HG02610 (cell line): Measurements from ENCODE around the gene TRIP6.

Source experiments
- ATAC-seq: cut with Tn5 transposase; IDR thresholded peaks from one replicate; pipeline ENCODE4 v1.9.1; 2021; ENCODE audit warnings: mild to moderate bottlenecking, moderate library complexity; ENCODE audit not compliant: unreplicated experiment

Gene TRIP6, protein sequence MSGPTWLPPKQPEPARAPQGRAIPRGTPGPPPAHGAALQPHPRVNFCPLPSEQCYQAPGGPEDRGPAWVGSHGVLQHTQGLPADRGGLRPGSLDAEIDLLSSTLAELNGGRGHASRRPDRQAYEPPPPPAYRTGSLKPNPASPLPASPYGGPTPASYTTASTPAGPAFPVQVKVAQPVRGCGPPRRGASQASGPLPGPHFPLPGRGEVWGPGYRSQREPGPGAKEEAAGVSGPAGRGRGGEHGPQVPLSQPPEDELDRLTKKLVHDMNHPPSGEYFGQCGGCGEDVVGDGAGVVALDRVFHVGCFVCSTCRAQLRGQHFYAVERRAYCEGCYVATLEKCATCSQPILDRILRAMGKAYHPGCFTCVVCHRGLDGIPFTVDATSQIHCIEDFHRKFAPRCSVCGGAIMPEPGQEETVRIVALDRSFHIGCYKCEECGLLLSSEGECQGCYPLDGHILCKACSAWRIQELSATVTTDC

DNA sequence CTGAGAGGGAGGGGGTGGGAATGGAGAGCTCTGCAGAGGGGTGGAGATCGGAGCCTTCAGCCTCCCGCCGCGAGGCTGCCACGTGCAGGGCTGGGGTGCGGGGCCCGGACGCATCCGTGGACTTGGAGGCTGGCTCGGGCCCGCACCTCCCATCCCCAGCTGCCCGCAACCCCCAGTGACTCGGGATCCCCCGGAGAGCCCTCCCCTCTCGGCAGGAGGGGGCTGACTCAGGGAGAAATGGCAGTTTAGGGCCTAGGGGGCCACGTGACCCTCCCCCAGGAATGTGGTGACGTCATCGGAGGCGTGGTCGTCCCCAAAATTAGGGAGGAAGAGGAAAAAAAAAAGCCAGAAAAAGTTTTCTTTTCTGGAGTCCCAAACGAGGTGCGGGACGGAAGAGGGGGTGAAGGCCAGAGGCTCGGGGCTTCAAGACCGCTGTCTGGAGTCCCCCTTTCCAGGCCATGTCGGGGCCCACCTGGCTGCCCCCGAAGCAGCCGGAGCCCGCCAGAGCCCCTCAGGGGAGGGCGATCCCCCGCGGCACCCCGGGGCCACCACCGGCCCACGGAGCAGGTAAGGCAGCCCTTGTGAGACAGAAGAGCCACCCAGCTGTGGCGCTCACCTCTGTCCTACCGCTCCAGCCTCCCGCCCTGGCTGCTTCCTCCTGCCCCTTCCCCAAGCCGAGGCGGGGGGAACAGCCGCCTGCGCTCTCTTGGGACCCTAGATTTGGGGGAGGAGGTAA lies at the start of gene TRIP6:
TRIP6 (plus strand) TSS at position 348 of the 736 bp plus-strand sequence; CDS start at position 459, 111 bp downstream.
- peak; percentile 47 for ATAC-seq

DNA sequence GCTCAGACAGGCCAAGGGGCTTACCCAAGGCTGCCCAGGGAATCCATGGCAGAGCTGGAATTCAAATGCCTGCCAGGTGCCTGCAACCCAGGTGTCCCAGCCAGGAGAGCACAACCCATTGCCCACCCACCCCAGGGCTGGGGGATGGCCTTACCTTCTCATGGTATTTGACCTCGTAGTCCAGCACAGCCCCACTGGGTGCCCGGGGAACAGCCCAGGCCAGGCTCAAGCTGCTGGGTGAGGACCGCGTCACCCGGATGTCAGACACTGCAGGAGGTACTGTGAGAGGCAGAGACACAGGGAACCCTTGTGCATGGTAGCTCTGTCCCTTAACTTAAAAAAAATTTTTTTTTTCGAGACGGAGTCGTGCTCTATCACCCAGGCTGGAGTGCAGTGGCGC lies 48.8 kb upstream of the TRIP6 start:
- no peak for ATAC-seq

DNA sequence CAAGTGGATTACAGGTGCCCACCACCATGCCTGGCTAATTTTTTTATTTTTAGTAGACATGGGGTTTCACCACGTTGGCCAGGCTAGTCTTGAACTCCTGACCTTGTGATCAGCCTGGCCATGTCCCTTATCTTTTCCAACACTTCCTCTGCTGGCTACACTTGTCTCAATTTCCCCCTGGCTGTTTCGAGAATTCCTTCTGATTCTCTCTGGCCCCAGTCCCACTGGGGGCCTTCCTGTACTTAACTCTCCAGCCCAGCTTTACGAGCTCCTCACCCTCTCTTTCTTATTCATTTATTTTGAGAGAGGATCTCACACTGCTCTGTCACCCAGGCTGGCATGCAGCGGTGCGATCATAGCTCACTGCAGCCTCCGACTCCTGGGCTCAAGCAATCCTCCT lies 48.4 kb upstream of the TRIP6 start:
- no peak for ATAC-seq

DNA sequence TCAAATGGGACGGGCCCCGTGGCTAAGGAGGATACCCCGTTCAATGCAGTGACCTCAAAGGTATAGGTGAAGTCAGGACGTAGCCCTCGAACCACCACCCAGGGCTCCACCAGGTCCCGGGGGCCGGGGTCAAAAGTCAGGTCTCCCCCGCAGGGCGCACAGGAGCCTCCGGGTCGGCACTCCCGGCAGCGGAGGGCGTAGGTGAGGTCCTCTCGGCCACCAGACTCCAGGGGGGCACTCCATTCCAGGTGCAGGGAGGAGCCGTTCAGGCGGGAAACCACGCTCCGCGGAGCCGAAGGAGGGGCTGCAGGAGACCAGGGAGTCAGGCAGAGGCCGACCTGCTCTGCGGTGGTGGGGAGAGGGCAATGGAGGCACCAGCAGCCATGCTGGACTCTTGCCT lies 47.6 kb upstream of the TRIP6 start:
- ATAC-seq, result no peak

DNA sequence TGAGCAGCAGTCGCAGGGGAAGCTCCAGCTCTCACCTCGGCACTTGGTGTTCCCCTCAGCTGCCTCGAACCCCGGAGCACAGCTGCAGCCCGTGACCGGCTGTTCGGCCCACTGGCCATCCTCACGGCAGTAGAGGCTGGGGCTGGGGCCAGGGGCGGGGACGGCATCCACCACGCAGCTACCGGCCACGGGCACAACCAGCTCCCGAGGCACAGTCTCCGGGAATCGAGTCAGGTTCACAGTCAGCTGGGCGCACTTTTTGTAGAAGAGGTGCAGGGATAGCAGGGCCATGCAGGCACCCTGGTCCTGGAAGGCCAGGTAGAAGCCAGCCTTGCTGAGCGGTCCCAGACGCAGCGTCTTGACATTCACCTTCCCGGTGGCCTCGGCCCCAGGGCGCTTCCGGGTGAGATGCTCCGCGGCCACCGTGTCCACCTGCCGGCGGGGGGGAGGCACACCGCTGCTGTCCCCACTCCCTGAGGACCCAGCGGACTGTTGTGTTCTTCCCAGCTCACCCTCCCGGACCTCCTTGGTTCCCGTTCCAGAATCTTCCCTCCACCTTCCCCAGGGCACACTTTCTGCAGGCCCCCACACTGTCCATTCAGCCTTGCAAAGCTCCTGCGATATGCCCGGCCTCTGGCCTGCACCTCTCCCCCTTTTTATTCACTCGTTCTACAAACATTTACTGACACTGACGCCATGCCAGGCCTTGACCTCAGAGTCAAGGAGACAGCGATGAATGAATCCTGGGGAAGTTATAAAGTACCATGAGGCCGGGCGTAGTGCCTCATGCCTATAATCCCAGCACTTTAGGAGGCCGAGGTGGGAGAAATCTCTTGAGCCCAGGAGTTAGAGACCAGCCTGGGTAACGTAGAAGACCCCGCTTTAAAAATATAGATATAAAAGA lies 44.7 kb upstream of the TRIP6 start:
- ATAC-seq, result no peak

DNA sequence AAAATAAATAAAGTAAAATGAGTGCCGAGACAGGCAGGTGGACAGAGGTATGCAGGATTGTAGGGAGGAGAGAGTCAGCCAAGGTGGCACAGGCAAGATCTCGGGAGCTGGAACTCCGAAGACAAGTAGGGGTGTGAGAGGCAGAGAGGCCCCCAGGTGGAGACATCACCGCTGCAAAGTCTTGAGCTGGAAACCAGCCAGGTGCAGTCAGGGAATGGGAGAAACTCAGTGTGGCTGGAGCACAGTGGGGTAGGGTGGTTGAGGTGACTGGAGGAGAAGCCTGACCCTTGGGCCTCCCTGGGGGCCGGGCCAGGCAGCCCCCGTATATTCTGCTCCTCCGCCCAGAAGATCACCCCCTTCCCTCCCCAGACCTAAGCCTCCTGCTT lies 44.1 kb upstream of the TRIP6 start:
- no peak for ATAC-seq

DNA sequence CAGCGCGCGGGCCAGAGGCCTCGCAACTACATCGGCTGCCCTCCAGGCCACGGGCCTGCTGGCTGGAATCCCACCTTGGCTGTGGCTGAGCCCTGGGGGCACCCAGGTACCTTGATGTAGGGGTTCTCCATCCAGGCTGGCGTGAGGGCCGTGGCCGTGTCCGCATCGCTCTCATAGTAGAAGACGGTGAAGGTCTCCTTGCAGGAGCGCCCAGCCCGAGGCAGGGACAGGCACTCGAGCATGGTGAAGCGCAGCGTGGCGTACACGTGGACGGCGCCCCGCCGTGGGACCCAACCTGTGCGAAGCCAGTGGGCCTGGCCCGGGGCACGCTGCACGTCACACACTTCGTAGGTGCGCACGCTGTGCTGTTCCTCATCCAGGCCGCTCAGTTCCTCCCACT lies 43.7 kb upstream of the TRIP6 start:
- ATAC-seq, result no peak

DNA sequence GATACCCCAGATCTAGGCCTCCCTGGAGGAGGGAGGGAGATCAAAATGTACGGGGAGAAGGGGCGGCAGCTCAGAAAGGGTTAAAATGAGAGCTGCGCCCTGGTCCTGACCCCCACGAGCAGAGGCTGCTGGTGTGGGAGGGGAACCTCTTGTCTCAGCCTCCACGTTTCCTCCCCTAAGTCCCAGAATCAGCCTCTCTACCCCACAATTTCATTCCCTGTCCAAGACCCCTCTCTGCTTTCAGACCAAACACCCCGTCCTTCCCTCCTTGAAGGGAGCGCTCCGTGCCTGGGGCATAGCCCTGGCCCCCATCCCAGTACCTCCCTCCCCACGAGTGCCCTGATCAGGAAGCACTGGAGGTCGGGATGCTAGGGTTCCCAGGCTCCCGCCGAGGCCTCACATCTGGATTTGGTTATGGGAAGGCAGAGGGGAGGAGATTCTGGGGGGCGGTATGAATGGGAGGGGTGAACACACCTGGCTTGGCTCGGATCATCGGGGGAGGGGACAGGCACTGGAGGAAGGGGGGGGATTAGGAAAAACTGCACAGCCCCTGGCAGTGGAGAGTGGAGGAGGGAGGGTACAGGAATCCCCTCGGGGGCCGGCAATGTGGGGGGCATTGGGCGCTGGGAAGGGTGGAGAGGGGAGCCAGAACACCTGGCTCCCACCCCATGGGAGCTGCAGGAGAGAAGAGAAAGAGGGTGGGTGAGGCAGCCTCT lies 42.5 kb upstream of the TRIP6 start:
- no peak for ATAC-seq

DNA sequence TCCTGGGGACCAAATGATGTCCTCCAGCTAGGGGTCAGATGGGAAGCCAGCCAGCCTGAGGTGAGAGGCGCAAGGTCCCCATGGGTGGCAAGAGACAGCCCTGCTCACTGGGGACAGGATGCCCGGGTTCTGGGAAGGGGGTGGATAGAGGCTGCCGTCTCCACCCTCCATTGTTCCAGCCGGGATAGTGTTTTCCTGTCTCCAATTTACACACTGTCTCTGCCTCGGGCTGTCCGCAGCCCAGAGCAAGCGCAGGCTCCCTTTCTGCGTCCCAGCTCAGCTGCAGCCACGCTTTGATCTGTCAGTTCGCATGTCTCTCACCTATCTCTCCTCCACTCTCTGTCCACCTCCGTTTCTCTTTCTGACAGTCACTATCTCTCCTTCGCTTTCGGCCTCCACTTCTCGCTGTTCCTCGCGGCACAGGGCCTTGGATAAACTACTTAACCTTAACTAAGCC lies 41.9 kb upstream of the TRIP6 start:
- ATAC-seq, result no peak

DNA sequence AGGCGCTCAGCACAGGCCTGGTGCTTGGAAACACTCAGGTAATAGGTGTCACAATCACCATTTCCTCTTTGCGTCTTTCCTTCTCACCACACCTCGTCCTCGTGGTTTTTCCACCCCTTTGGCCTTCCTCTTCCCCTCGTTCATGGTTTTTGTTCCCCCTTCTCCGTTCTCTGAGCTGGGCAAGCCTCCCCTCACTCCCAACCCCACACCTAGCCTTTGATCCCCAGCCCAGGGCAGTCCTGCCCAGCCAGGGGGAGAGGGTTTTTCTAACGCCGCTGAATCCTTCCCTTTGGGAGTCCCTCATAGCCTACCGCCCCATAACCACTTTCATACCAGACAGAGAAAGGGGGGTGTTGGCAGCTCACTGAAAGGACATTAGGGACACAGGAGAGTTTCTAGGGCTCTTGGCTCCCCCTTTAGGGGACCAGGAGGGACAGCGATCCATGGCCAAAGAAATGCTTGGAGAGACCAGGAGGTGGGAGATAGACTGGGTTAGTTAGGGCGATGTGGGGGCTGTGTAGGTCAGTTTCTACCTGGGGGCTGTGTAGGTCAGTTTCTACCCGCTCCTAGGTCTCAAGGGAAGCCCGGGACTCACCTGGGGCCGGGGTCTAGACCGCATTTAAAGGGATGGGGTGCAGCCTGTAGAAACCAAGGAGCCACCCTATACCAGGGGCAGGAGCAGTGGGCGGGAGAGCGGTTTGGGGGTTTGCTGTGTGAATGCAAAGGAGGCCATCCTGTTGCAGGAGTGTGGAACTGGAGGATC lies 41.3 kb upstream of the TRIP6 start:
- ATAC-seq, result no peak

DNA sequence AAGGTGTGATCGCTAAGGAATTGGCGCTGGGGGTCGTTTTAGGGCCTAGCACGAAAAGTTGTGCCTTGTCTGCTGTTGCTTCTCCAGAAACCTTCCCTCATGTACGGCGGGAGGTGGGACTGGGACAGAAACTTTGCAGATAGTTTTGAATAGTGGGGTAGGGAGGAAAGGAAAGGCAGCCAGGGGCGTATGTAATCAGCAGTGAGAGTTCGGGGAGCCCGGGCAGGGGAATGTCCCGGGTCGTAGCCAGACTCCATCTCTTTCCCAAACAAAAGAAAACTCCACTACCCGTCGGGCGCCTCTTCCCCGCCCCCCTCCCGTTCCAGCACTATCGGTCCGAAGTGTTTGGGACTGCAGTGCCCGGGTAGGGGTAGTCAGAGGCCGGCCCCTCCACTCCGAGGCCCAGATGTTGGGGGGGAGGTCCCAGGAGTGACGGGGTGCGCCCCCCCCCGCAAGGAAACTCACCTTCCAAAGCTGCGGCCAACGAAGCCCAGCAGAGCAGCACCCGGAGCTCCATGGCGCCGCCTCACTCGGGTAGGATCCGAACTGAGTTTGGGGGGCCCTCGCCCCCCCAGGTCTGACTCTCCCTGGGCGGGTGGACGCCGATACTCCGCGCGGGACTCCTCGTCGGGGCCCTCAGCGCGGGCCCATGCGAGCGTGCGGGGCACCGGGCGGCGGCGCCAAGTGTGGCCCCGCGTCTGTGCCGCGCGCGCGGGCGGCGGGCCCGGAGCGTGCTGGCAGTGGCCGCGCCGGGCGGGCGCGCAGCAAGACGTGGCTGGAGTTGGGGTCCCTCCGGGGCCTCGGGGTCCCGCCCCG lies 40.5 kb upstream of the TRIP6 start:
- ATAC-seq, result no peak

DNA sequence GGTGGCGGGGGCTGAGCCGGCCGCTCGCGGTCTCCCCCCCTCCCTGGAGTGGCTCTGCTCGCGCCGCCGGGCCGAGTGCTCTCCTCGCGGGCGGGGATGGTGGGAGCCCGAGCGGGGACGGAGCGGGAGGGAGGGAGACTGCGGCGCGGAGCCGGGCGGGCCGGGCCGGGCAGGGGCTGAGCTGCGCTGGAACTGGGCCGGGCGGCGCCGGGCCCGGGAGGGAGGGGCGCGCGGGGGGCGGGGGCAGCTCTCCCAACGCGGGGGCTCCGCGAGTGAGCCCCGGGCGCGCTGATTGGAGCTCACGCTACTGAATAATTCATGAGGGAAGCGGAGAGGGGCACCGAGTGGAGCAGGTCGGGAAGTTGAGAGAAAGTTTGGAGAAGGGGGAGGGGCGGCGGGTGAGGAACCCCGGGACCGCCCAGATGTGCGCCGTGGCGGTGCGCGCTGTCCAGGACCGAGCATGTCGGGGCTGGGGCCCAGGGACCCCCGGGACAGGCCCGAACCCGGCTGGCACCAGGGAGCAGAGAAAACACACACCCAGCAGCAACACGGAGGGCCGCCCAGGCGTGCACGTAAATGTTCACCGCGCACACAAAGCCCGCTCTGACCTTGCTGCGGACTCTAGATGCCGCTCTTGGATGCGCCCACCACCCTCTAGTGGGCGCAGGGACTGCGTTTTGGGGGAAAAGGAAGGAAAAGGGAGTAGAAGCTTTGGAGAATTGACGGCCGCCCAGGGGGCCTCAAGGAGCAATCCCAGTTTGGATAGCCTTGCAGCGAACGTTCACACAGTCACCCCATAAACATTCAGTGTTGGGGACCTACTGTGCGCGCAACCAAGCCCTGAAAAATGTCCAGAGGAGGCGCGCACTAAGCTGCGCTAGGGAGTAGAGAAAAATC lies 39.6 kb upstream of the TRIP6 start, which contains the start of gene EPHB4:
EPHB4 (minus strand) TSS at position 194 of the 897 bp plus-strand sequence. CDS start 493 bp downstream, outside the sequence.
- no peak for ATAC-seq

DNA sequence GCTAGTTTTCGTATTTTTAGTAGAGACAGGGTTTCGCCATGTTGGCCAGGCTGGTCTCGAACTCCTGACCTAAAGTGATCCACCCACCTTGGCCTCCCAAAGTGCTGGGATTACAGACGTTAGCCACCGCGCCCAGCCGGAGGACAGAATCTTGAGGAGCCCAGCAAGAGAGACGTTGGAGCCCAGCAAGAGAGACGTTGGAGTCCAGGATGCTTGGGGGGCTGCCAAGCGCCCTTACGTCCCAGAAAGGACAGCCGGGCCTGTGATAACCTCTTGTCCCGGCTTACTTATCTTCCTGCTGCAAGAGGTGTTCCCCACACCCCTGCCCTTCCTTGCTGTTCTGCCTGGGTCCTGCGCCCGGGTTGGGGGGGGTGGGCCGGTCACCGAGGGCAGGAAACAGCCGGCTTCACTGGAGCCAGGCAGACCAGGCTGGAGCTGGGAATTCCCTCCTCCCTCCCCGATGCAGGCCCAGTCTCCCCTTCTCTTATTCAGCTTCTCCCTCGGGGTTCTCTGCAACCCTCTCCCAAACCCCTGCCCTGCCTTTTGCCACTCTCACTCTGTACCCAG lies 38.0 kb upstream of the TRIP6 start:
- no peak for ATAC-seq

DNA sequence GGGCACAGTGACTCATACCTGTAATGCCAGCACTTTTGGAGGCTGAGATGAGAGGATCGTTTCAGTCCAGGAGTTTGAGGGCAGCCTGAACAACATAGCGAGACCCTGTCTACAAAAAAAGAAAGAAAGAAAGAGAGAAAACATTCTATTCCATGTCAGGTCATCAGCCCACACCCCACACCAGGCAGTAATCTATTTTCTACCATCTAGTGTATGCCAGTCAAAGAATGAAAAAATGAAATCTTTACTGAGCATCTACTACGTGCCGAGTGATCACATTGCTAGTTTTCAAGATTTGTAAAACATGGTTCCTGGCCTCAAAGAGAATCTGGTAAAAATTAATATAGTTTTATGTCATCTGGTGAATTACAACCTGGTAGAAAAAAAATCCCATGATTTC lies 36.8 kb upstream of the TRIP6 start:
- no peak for ATAC-seq

DNA sequence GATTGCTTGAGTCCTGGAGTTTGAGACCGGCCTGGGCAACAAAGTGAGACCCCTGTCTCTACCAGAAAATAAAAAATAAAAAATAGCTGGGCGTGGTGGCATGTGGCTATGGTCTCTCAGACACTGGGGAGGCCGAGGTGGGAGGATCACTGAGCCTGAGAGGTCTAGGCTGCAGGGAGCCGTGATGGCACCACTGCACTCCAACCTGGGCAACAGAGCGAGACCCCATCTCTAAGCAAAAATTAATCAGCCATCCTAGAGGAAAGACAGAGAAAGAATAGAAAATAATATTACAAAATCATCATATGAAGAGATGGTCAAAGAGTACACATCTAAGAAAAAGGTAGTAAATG lies 34.9 kb upstream of the TRIP6 start:
- ATAC-seq, result no peak

DNA sequence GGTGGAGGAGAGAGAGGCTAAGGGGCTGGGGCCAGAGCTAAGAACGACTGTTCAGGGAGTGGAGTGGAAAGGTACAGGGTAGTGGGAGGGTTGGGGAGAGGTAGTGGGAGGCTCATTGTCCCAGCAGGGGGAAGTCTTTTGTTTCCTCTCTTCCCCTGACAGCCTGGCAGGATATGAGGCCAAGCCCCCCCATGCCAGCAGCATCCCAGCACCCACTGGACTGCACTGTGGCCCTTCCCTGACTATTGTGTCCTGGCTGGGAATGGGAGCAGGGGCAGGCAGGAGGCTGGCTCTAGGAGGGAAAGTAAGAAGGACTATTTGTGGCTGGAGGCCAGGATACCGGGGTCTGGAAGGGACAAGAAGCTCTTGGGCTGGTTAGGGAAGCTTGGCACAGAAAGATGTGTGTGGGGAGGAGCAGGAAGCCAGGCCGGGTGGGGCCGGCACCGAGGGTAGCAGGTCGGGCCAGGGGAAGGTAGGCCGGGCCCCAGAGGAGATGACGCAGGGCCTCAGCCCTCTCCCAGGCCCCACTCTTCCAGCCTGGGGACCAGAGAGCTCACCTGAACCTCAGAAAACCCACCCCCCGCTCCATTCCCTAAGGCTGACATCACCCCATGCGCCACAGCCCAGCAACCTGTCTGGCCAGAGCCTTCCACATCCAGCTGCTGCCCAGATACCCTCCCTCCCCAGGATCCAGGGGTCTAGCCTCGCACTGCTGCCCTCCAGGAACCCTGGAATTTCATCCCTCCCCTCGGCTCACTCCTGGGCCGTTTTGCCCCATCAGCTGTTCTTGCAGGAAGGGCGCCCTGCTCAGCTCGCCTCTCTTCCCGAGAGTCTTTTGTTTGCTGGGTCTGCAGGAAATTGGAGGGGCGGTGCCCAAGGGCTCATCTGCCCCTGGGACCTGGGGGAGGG lies 31.0 kb upstream of the TRIP6 start:
- ATAC-seq, result no peak

DNA sequence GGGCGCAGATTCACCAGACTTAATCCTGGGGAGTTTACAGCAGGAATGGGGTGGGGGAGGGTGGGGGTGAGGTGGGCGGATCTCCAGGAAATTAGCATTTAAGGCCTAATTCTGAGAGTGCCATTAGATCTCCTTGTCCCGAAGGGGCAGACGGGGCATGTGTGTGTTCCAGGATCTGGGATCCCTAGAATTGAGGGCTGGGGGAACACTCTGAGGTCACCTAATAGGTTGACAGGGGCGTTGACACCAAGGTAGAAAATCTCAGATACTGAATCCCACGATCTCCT lies 30.4 kb upstream of the TRIP6 start:
- no peak for ATAC-seq
